Measurements from ENCODE around the gene BMP5.

Gene BMP5

DNA sequence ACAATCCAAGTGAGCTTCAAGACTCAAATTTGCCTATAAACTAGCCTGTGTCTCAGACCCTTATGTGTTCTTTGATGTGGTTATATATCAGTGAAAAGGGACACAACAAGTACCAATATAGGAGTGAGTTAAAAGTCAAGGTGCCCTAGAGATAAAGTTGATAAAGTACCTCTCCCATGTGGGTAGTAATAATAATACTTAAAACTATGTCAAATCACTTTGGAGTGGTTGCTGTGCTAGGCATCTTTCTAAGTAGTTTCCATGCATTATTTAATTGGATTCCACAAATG, 100.4 kb downstream of the BMP5 start:
- Histone ChIP-seq H3K4me2 (ENCODE audit: low read length) (no peak overlapping the region), H3K36me3 (ENCODE audit: control insufficient read depth, low read length) (no peaks in the 10 kb centered on the region), H3K9me2 (replicated peaks; ENCODE audit: control insufficient read depth, low read length) (no peaks in the 10 kb centered on the region), H3K4me1 (ENCODE audit: control insufficient read depth, low read length) (no peaks in the 10 kb centered on the region), H3K27me3 (ENCODE audit: control insufficient read depth, low read length) (no peaks in the 10 kb centered on the region), H3K27ac (ENCODE audit: low read depth, low read length) (no peak overlapping the region), H3K79me2 (ENCODE audit: control insufficient read depth, low read length) (no peaks in the 10 kb centered on the region), H3F3A (ENCODE audit: control insufficient read depth, insufficient read depth) (no peaks in the 10 kb centered on the region), H4K20me1 (ENCODE audit: control insufficient read depth, insufficient read depth, low read depth, low read length) (no peaks in the 10 kb centered on the region), H3K4me3 (ENCODE audit: low read length) (no peak overlapping the region), H3K9me3 (ENCODE audit: control insufficient read depth, insufficient read depth, low read length) (no peaks in the 10 kb centered on the region)
- no peak for TF ChIP-seq CTCF (IDR thresholded peaks at IDR 0.05; ENCODE audit: low read depth, low read length, poor library complexity, severe bottlenecking)
- no peak for TF ChIP-seq EZH2phosphoT487 (IDR thresholded peaks at IDR 0.05; ENCODE audit: borderline replicate concordance, low read length)

DNA sequence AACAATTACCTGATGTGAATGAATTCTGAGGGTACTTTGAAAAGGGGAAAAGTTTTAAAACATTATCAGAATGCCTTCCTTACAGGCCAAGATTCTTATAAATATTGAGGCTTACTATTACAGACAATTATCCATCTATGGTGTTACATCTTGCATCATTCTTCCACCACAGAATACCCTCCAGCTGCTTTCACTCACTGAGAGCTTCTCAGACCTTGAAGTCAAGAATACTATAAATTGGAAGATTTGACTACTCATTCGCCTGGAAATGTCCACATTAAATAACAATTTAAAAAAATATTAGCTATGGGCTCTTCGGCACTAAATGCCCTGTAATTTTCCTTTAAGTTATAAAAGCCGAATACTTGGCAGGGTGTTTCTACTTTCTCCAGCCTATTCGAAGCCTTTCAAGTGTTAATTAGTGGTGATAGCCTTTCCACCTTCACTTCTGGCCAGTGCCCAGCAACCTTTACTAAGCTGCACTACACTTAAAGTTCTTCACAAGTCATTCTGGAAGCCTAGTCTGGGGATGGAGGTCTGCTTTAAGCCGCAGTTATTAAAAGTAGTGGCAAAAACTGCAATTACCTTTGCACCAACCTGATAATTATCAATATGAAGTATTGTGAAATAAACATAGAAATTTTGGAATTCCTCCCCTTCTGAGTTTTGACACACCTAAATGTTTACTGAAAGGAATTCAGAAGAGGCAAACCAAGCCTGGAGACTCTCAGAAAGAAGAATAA, 100.9 kb downstream of the BMP5 start:
- no peaks in the 10 kb centered on the region for H3K36me3 ChIP-seq (ENCODE audit: control insufficient read depth, low read length)
- H3K9me2 ChIP-seq (replicated peaks; ENCODE audit: control insufficient read depth, low read length): no peaks in the 10 kb centered on the region
- H3K9me3 ChIP-seq (ENCODE audit: control insufficient read depth, insufficient read depth, low read length): no peaks in the 10 kb centered on the region
- TF ChIP-seq EZH2phosphoT487 (IDR thresholded peaks at IDR 0.05; ENCODE audit: borderline replicate concordance, low read length): no peak
- TF ChIP-seq CTCF (IDR thresholded peaks at IDR 0.05; ENCODE audit: low read depth, low read length, poor library complexity, severe bottlenecking): no peak
- no peaks in the 10 kb centered on the region for H4K20me1 ChIP-seq (ENCODE audit: control insufficient read depth, insufficient read depth, low read depth, low read length)
- no peaks in the 10 kb centered on the region for H3F3A ChIP-seq (ENCODE audit: control insufficient read depth, insufficient read depth)
- no peak overlapping the region for H3K4me2 ChIP-seq (ENCODE audit: low read length)
- H3K27me3 ChIP-seq (ENCODE audit: control insufficient read depth, low read length): no peaks in the 10 kb centered on the region
- H3K27ac ChIP-seq (ENCODE audit: low read depth, low read length): no peak overlapping the region
- H3K79me2 ChIP-seq (ENCODE audit: control insufficient read depth, low read length): no peaks in the 10 kb centered on the region
- H3K4me1 ChIP-seq (ENCODE audit: control insufficient read depth, low read length): no peaks in the 10 kb centered on the region
- no peak overlapping the region for H3K4me3 ChIP-seq (ENCODE audit: low read length)

DNA sequence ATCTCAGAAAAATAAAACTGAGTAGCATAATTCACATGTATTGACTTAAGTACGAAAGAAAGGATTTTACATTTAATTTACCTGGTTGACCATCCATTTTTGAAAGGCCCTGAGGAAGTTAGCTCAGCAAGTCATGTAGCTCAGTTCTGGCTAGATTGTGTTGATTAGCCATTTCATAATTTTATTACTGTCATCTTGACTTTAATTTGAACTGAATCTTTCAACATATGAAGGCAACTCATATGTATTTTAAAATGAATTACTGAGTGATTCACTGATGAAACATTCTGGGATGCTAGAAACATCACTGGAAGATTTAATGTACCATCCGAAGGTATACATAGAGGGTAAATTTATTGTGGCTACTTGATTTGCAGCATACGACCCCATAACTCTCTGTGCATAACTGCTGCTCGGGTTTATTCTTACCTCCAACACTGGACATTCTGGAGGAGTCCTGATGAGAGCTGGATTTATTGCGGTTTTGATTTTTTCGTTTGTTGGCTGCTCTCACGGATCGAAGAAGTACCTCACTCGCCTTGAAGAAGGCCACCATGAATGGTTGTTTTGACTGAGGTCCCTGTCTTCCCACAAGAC, 101.7 kb downstream of the BMP5 start:
- H3K36me3 ChIP-seq (ENCODE audit: control insufficient read depth, low read length): no peaks in the 10 kb centered on the region
- no peak overlapping the region for H3K4me2 ChIP-seq (ENCODE audit: low read length)
- no peaks in the 10 kb centered on the region for H3K4me1 ChIP-seq (ENCODE audit: control insufficient read depth, low read length)
- no peaks in the 10 kb centered on the region for H3F3A ChIP-seq (ENCODE audit: control insufficient read depth, insufficient read depth)
- H3K9me2 ChIP-seq (replicated peaks; ENCODE audit: control insufficient read depth, low read length): no peaks in the 10 kb centered on the region
- no peak overlapping the region for H3K27ac ChIP-seq (ENCODE audit: low read depth, low read length)
- H3K27me3 ChIP-seq (ENCODE audit: control insufficient read depth, low read length): no peaks in the 10 kb centered on the region
- TF ChIP-seq EZH2phosphoT487 (IDR thresholded peaks at IDR 0.05; ENCODE audit: borderline replicate concordance, low read length) (no peak), CTCF (IDR thresholded peaks at IDR 0.05; ENCODE audit: low read depth, low read length, poor library complexity, severe bottlenecking) (no peak)
- no peaks in the 10 kb centered on the region for H3K79me2 ChIP-seq (ENCODE audit: control insufficient read depth, low read length)
- H3K4me3 ChIP-seq (ENCODE audit: low read length): no peak overlapping the region
- H3K9me3 ChIP-seq (ENCODE audit: control insufficient read depth, insufficient read depth, low read length): no peaks in the 10 kb centered on the region
- no peaks in the 10 kb centered on the region for H4K20me1 ChIP-seq (ENCODE audit: control insufficient read depth, insufficient read depth, low read depth, low read length)
